ENCODE measurements around the gene SLC39A13. TPM values are rescaled to one million over a fixed set of nuclear protein-coding genes. Genes with fewer than 3 reads are reported as not detected.

SLC39A13 gene
- total and polyA plus RNA-seq, 2 donors from 2014 or later, result 80.6 to 93.2 TPM

GRCh38 chr11:47394322-47395222, 13.8 kb upstream of the SLC39A13 start:
- Histone ChIP-seq H3K27ac (ENCODE audit: low read depth in 2 of 2, low read length in 2 of 2) (peak overlapping the region; percentile 76 to 84), H3K9ac (ENCODE audit: low read length in 3 of 3) (peak overlapping the region in 1 of 3 donors; percentile 19), H3K36me3 (ENCODE audit: control insufficient read depth in 2 of 3, insufficient read depth in 3 of 3, low read length in 3 of 3) (no peaks in the 10 kb centered on the region), H3K4me3 (ENCODE audit: low read length in 3 of 3) (no peak overlapping the region), H3K4me1 (ENCODE audit: control insufficient read depth in 2 of 3, insufficient read depth in 2 of 3, low read depth in 1 of 3, low read length in 3 of 3) (peaks cover 0 to 3% (median 0%) of the 10 kb centered on the region in 3 donors), H3K9me3 (ENCODE audit: control insufficient read depth in 2 of 3, insufficient read depth in 1 of 3, low read length in 3 of 3) (no peaks in the 10 kb centered on the region), H3K27me3 (ENCODE audit: control insufficient read depth, insufficient read depth, low read length) (no peaks in the 10 kb centered on the region)
- FAIRE-seq (no peak), DNase-seq (peak in 1 of 5 donors; percentile 84)
- TF ChIP-seq CTCF (IDR thresholded peaks at IDR 0.05; ENCODE audit: borderline replicate concordance, extremely low read depth, insufficient read depth), result no peak
- intact Hi-C loops (cut with DNase I), result no loop called here

- H3K27ac ChIP-seq (ENCODE audit: low read depth in 2 of 2, low read length in 2 of 2), result peak overlapping the region; percentile 76 to 84
- no peaks in the 10 kb centered on the region for H3K36me3 ChIP-seq (ENCODE audit: control insufficient read depth in 2 of 3, insufficient read depth in 3 of 3, low read length in 3 of 3)
- no peaks in the 10 kb centered on the region for H3K9me3 ChIP-seq (ENCODE audit: control insufficient read depth in 2 of 3, insufficient read depth in 1 of 3, low read length in 3 of 3)
- peak overlapping the region in 1 of 3 donors; percentile 19 for H3K9ac ChIP-seq (ENCODE audit: low read length in 3 of 3)
- TF ChIP-seq CTCF (IDR thresholded peaks at IDR 0.05; ENCODE audit: borderline replicate concordance, extremely low read depth, insufficient read depth), result no peak
- DNase-seq (peak in 2 of 5 donors; percentile 59 to 76), FAIRE-seq (no peak)
- peaks cover 0 to 6% (median 0%) of the 10 kb centered on the region in 3 donors for H3K4me1 ChIP-seq (ENCODE audit: control insufficient read depth in 2 of 3, insufficient read depth in 2 of 3, low read depth in 1 of 3, low read length in 3 of 3)
- no peak overlapping the region for H3K4me3 ChIP-seq (ENCODE audit: low read length in 3 of 3)
- H3K27me3 ChIP-seq (ENCODE audit: control insufficient read depth, insufficient read depth, low read length), result no peaks in the 10 kb centered on the region
- intact Hi-C loops (cut with DNase I), result no loop called here
These were observed 13.0 kb upstream of the SLC39A13 start for GRCh38 chr11:47395223-47396048.

GRCh38 chr11:47396049-47396320, 12.4 kb upstream of the SLC39A13 start:
- no peaks in the 10 kb centered on the region for H3K36me3 ChIP-seq (ENCODE audit: control insufficient read depth in 2 of 3, insufficient read depth in 3 of 3, low read length in 3 of 3)
- H3K4me3 ChIP-seq (ENCODE audit: low read length in 3 of 3), result no peak overlapping the region
- H3K27me3 ChIP-seq (ENCODE audit: control insufficient read depth, insufficient read depth, low read length), result no peaks in the 10 kb centered on the region
- no peak overlapping the region for H3K27ac ChIP-seq (ENCODE audit: low read depth in 2 of 2, low read length in 2 of 2)
- no peak overlapping the region for H3K9ac ChIP-seq (ENCODE audit: low read length in 3 of 3)
- no peak for DNase-seq
- H3K9me3 ChIP-seq (ENCODE audit: control insufficient read depth in 2 of 3, insufficient read depth in 1 of 3, low read length in 3 of 3), result no peaks in the 10 kb centered on the region
- peaks cover 0 to 10% (median 0%) of the 10 kb centered on the region in 3 donors for H3K4me1 ChIP-seq (ENCODE audit: control insufficient read depth in 2 of 3, insufficient read depth in 2 of 3, low read depth in 1 of 3, low read length in 3 of 3)
- intact Hi-C loops (cut with DNase I), result no loop called here
- FAIRE-seq, result no peak
- no peak for TF ChIP-seq CTCF (IDR thresholded peaks at IDR 0.05; ENCODE audit: borderline replicate concordance, extremely low read depth, insufficient read depth)

Measured in kidney (tissue), 14 donors.